GM18507 (cell line): ENCODE results near the gene STYXL2.

ENCODE experiments used
- DNase-seq: peaks from one replicate; pipeline ENCODE4 v3.0.0; 2011; ENCODE audit warnings: low read depth; ENCODE audit not compliant: insufficient read length; ENCODE audit errors: extremely low spot score
- FAIRE-seq: peaks from 2 replicates; lab custom pipeline; 2011; peaks lifted over from hg19 to GRCh38; lab: Jason Lieb, UNC

Gene STYXL2

DNA sequence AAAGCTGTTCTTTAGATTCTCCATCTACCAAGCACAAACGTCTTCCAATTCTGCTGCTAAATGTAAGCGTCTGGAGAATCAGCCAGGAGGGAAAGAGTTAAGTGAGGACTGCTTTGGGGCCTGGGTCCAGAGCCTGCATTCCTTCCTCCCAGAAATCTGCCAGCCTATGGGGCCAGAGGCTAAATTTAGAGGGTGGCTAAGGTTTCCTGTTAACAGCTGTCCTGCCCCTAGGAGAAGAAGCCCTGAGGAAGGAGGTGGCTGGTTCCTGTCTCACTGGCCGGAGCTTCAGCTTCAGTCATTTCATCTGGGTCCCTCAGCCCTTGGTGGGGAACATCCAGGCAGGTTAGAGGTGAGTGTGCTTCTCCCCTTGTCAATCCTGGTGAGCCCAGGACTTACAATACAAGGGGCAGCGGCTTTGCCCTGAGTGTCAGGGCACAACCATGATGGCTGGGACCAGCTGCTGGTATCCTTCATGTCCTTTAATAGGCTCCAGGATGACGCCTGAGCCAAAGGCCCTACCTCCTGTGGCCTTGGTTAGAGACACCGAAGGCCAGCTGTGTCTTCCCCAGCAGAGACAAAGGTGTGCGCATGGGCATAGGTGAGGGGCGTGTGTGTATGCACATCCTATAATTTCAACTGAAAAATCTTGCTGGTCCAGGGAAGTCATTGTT is at the start of gene STYXL2:
TSS of gene STYXL2 (plus strand) at position 230 of the 671 bp plus-strand sequence. CDS start 775 bp downstream, outside the sequence.
- FAIRE-seq (no peak), DNase-seq (no peak)

DNA sequence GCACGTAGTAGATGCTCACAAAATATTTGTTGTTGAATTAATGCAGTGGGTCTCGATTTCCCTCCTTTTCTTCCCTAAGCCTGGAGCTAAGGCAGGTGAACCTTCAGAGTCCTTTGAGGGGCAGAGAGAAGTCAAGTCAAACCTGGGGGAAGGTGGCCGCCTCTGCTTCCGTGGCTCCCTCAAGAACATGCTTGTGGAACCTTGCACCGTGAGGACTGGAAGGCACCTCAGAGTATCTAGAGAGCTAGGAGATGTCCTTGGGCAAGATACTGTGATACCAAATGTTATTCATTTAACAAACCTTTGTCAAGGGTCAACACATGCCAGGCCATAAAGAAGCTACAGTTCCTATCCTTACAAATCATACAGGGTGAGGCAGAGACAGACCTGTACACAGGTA is 42.0 kb upstream of the STYXL2 start:
- no peak for FAIRE-seq
- DNase-seq, result no peak

DNA sequence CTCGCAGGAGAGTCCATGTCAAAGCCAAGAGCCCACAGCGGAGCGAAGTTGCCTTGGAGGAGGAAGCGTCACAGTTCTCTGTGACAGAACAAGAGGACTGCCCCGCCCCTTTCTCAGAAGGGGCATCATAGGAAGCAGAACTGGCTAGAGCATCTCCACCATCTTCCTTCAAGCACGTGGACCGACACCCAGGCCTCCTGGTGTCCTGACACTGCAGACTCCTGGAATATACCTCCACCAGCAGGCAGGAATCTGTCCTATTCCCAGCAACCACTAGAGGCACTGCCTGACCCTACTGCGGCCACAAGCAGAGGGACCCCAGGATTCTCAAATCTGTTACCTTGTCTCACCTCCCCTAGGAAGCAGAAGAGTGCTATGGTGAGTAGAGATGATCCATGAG is 41.5 kb upstream of the STYXL2 start:
- DNase-seq (no peak), FAIRE-seq (no peak)

DNA sequence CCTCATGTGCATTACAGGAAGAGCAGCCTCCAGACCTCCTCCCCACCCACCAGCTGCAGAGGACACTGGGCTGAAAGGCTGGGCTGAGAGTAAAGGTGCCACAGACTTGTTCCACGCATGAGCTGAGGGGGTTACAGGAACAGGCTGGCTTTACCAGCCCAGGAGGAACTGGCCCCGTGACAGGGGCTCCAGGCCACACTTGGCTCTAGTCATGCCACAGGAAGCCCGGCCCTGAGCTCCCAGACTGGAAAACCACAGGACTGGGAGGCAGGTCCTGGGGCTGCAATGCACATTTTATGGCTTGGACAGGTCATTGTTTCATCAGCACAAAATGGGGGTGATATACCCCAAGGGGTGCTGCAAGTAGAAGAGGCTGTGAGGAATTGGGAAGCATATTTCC is 39.3 kb upstream of the STYXL2 start:
- DNase-seq (no peak), FAIRE-seq (no peak)

DNA sequence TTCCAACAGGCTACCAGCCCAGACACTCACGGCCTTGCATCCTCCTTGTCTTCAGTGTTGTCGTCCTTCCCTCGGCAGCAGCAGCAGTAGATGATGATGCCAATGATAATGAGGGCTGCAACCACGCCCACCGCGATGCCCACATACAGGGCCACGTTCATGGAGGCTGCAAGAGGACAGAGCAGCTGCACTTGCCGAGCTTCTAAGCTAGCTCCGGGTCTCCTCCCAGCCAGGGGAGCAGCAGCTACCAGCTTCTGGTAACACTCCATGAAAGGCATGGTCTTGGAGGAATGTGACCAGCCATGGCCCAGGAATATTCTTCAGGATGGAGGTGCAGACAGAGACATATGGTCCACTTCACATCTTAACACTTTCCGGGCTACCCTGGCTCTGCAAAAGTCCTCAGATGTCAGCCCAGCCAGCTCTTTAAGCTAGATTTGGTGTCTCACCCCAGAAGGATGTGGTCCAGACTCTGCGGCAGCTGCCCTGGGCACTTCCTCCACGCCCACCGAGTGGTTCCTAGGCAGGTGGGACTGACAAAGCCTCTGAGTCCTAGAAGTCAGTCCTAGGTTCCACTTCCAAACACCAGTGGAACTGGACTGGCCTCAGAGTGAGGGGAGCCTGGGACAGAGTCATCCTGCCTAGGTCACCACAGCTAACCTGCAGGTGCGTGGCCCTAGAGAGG is 38.8 kb upstream of the STYXL2 start:
- no peak for DNase-seq
- no peak for FAIRE-seq

DNA sequence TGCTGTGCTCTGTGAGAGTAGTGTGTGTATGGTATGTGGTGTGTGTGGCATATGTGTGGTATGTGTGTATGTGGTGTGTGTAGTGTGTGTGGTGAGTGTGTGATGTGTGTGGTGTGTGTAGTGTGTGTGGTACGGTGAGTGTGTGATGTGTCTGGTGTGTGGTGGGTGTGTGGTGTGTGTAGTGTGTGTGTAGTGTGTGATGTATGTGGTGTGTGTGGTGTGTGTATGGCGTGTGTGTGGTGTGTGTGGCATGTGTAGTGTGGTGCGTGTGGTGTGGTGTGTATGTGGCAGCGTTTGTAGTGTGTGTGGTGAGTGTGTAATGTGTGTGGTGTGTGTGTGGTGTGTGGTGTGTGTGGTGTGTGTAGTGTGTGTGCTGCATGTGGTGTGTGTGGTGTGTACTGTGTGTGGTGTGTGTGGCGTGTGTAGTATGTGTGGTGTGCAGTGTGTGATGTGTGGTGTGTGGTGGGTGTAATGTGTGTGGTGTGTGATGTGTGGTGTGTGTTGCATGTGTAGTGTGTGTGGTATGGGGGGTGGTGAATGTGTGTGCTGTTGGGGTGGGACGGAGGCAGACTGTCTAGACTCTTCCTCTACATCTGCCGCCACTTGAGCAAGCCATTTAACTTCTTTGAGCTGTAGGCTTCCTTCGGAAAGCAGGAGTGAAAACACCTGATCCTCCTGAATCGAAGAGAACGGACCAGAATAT is 37.2 kb upstream of the STYXL2 start:
- DNase-seq (no peak), FAIRE-seq (no peak)

DNA sequence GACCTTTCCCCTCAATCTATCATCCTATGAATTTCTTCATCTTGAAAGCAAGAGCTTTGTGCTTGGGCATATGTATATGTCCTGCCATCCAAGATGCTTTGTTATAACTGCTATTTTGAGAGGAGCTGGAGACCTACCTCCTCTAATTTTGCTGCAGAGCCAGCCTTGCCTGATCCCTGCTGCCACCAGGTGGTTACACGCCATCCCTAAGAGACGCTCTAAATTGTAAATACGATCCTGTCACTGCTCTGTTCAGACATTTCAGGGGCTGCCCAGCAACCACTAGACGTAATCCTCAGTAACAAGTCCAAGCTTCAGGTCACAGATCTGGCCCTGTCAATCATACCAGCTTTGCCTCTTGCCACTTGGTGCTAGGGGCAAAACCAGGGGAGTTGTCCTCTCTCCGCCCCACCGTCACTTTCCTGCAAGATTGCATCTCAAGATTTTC is 36.6 kb upstream of the STYXL2 start:
- FAIRE-seq (no peak), DNase-seq (peak; percentile 22)

DNA sequence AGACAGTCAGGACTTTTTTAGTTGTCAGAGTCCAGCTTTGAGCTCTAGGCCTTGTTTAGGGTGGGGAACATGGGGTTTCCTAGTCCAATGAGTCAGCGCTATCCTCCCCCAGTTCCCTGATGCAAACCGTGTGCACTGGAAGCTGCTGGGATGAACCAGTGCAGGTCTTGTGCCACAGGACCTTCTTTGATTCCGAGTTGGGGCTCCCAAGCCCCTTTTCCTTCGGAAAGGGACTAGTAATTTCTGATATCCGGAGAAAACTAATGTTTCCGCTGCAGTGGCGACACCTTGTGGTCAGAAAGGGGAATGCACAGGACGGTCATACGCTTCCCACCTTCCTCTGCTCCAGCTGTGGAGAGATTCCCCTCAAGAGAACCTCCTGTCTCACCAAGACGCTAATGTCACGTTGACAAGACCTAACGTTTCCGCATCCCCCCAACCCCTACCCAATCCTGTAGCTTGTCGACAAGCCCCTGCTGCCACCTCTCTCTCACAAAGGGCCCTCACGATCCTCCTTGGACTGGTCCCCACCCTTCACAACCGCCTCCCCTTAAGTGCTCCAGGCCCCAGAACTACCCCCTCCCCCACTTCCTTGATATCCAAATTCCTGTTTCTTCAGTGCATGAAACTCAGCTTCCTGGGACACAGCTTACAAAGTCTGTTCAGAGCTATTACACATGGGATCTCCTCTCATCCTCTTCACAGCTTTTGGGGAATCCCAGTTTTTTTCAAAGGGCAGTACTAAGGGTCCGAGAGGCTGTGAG is 34.6 kb upstream of the STYXL2 start:
- peak; percentile 22 for DNase-seq
- no peak for FAIRE-seq

DNA sequence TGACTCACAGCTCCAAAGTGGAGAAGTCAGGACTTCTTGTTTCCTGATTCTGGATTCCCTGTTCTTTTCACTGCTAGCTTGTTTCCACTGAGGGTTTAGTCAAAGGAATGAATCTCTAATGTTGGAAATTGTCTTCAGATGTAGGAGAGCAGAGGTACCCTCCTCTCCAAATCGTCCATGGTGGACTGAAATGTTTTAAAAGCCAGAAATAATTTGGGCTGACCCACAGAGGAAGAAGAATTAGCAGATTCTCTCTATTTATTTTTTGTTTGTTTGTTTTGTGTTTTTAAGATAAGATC is 34.1 kb upstream of the STYXL2 start:
- DNase-seq (no peak), FAIRE-seq (no peak)

DNA sequence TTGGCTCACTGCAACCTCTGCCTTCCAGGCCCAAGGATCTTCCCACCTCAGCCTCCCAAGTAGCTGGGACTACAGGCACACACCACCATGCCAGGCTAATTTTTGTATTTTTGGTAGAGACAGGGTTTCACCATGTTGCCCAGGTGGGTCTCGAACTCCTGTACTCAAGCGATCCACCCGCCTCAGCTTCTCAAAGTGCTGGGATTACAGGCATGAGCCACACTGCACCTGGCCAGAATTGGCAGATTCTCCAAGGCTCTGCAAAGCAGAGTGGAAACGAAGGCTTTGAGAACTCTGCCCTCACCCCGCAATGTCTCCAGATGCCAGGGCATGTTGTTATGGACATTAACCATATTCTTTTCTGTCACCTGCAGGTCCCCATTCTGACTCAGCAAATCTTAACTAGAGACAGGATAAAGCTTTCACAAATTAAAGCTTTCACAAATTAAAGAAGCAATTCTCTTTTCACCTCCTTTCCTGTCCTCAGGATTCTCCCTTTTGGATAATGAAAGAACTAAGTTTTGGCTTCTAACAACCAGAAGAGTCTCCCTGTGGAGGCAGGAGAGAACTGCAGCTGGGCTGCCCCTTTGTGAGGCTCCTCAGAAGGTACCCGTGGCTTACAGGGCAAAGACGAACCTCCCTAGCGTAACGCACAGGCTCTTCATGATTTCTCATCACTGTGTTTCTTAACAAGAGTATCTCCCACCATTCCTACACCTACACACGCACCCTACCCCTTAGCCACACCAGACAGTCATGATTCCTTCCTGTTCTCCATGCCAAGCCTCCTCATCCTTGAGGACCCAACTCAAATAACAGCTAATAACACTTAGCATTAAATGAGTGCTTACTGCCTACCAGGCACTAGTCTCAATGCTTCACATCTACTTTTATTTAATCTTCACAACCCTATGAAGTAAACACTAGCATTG is 33.5 kb upstream of the STYXL2 start:
- no peak for DNase-seq
- FAIRE-seq, result no peak

DNA sequence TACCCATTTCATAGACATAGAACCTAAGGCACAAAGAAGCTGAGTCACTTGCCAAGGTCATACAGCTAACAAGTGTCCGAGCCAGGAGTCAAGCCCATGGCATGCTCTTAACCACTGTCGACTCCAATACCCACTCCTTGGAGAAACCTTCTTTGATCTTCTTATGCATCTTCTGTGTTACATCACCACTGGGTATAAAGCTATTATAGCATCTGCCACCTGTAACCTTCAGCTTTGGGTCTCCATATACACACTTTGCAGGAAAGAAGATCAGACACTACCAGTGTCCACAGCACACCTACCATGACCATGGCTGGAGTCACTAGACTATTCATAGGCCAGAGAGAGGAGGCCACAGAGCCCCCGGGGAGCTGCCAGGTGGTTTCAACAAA is 32.8 kb upstream of the STYXL2 start:
- DNase-seq (no peak), FAIRE-seq (no peak)

DNA sequence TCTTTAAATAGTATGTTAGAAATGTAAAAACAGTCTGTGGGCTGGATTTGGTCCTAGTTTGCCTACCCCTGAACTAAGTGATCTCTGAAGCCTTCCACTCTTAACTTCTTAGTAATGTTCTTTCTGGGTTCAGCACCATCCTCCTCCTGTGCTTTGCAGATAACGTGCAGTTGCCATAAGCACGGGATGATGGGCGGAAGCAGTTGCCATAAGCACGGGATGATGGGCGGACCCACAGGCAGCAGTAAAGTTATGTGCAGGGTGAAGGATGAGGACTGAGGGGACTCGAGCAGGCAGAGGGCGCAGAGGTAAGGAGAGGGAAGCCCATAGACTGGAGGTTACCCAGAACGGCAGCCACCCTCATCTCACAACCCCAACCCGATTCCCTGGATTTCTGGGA is 29.3 kb upstream of the STYXL2 start:
- DNase-seq (no peak), FAIRE-seq (no peak)

DNA sequence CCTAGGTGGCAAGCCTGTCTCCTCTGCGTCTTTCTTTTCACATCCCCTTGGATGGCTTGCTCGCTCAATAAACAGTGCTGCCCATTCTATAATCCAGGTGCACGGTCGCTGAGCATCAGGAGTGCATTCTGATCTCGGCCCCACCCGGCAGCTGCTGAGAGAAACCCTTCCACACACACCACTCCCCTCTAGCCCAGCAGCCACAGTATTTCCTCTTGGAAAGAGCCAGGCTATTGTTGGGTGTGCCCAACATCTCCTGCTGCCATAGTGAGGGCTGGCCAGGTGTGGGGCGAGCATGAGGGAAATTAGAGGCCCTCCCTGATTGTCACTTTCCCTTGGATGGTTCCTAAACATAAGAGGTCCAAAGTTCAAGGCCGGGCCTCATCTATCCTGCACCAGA is 28.4 kb upstream of the STYXL2 start:
- FAIRE-seq (no peak), DNase-seq (no peak)

DNA sequence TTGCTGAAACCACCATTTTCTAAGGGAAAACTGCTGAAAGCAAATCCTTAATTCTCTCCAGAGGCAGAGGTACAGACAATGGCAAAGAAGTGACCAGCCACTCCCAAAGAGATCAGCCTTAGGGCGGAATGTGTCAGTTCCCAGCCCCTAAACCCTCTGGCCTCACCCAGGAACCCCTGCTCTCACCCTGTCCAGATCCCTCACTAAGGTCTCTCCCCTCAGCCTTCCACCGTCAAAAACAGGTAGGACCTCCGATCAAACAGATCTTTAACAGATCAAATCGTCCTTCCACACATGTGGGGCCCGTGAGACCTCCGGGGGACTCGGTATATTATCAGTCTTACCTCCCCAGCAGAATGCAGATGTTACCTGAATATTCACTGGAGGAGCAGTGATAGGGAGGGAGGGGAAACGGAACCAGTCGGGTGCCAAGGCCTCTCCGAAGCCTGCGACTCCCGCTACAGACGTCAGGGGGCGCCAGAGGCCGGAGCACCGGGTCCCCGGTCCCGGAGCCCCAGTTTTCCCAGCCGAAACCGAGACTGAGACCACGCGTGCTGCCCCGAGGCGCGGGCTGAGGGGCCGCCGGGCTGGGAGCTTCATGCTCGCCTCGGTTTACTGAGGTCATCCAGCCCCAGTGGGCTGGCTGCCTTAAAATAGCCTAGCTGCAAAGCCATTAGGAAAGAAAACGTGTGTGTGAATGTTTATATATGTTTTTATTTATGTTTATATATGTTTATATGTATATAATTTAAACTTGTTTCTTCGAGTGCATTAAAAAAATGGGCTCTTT is 27.3 kb upstream of the STYXL2 start:
- DNase-seq (peak; percentile 72), FAIRE-seq (peak; percentile 54)

DNA sequence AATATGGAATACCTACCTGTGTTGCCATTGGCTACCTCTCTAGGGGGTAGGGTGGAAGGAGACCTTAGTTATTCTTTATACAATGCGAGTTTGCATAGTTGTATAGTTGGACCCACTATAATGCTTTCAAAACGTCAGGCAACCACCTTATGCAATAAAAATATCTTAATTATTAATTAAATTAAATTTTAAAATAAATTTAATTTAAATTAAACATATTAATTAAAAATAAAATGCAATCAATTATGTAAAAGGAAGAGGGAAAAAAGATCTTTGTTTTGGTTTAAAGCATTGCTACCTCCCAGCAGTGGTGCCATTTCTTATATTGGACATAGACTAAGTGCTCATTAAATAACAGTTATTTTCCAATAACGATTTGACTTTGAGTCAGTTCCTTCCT is 26.0 kb upstream of the STYXL2 start:
- DNase-seq, result no peak
- FAIRE-seq, result no peak

DNA sequence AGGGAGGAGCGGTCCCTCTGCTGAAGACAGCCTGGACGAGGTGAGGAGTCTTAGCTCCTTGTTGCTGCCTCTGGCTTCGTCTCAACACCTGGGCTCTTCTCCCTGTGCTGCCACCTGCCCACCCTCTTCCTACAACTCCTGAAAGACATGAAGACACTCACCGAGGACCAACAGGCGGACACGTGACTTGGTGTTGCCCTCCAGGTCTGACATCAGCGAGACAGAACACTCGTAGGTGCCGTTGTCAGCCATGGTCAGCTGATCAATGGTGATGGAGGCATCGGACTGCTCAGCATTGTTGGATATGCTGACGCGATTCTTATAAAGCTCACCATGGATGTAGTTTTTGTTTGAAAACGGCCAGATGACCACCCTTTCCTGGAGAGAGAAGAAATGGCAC is 25.1 kb upstream of the STYXL2 start:
- DNase-seq (no peak), FAIRE-seq (no peak)

DNA sequence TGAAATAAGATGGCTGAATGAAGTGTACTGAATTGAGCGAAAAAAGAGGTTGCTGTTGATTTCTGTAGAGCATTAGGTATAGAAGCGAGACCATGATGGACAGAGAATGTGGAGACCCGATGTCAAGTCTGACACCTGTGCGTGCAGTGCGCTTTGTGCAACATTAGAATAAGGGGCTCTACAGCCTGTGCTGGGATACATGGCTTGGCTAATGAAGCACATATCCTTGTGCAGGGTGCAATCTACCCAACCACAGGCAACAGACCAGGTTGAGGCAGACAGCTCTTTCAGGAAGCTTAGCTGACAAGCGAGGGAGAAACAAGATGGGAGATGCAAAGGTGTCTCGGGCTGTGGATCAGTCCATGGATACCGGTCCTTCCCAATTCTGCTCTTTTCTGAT is 22.6 kb upstream of the STYXL2 start:
- DNase-seq (no peak), FAIRE-seq (no peak)

DNA sequence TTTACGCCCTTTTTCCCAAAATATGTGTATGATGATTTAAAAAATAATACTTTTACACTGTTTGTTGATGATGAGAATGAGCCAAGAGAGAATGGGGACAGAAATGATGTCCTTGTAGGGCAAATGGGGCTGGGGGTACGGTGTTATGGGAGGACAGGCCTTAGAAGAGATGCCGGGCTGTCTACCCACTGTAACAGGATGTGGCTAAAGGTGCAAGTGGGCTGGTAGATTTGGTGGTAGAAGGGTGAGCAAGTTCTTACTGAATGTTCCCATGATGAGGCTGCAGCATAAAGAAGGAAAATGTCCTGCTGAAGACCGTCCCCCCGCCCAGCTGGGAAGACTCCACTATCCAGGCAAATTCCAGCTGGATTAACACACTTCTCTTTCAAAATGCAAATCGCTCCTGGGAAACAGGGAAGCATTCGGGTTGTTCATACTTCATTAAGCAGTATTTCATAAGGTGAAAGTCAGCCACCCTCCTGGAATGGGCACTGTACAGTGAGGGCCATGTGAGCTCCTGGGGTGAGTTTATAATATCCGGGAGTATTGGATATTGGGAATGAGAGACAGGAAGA is 17.7 kb upstream of the STYXL2 start:
- DNase-seq (no peak), FAIRE-seq (no peak)
